Epithelial cell of proximal tubule (primary cell): ENCODE results near the gene UHRF1. TPM values are rescaled to one million over a fixed set of nuclear protein-coding genes. Genes with fewer than 3 reads are reported as not detected.
A peak's percentile ranks its signal among the peaks of the same experiment; 100 is the strongest.

Experiments used
- DNase-seq: peaks from one replicate; pipeline ENCODE4 v3.0.0-alpha.2; 2011; ENCODE audit warnings: low read depth
- H3K4me3 ChIP-seq: 2 replicates; pipeline ENCODE4 v1.5.1; 2011; ENCODE audit warnings: low read depth, mild to moderate bottlenecking, low read length
- total RNA-seq: library from RNA; depleted of rRNA; stranded (reverse); fragments of >200 nt; gene quantifications from 2 replicates; pipeline ENCODE4 v1.2.3, GENCODE V29; 2015
- TF ChIP-seq, protein P1 (sequence below): conservative IDR thresholded peaks from 2 replicates; pipeline ENCODE4 v1.5.1; 2012; ENCODE audit warnings: low read depth, mild to moderate bottlenecking, low read length

UHRF1 gene
- 81.5 and 191 TPM in 2 replicates for total RNA-seq

GRCh38 chr19:4909156-4909896 is at the start of gene UHRF1:
Gene UHRF1 (plus strand): TSS chr19:4909501. CDS start chr19:4910886, 1,385 bp downstream.
- DNase-seq: no peak
- TF ChIP-seq, protein P1, sequence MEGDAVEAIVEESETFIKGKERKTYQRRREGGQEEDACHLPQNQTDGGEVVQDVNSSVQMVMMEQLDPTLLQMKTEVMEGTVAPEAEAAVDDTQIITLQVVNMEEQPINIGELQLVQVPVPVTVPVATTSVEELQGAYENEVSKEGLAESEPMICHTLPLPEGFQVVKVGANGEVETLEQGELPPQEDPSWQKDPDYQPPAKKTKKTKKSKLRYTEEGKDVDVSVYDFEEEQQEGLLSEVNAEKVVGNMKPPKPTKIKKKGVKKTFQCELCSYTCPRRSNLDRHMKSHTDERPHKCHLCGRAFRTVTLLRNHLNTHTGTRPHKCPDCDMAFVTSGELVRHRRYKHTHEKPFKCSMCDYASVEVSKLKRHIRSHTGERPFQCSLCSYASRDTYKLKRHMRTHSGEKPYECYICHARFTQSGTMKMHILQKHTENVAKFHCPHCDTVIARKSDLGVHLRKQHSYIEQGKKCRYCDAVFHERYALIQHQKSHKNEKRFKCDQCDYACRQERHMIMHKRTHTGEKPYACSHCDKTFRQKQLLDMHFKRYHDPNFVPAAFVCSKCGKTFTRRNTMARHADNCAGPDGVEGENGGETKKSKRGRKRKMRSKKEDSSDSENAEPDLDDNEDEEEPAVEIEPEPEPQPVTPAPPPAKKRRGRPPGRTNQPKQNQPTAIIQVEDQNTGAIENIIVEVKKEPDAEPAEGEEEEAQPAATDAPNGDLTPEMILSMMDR: no peak

DNA sequence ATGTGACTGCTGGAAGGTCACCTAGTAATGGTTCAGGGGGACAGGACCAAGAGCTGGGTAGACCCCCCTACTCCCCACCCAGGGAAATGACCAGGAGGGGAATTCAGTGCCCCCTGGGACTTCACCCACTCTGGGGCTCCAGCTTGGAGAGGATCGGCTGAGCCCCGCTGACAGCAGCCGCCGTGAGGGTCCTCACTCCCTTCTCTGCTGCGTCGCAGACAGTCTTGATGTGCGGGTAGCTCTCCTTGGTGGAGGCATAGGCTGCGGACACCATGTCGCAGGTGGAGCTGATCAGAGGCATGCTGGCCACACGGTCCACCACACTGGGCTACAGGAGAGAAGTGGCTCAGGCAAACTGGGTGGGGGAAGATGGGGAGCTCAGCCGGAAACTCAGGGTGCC is 49.6 kb upstream of the UHRF1 start:
- no peak for DNase-seq
- H3K4me3 ChIP-seq: no peak overlapping the region
- TF ChIP-seq, protein P1: no peak

More at GRCh38 chr19:4909156-4909896, at the start of gene UHRF1:
- H3K4me3 ChIP-seq: peak within 1 kb of the TSS; percentile 65

DNA sequence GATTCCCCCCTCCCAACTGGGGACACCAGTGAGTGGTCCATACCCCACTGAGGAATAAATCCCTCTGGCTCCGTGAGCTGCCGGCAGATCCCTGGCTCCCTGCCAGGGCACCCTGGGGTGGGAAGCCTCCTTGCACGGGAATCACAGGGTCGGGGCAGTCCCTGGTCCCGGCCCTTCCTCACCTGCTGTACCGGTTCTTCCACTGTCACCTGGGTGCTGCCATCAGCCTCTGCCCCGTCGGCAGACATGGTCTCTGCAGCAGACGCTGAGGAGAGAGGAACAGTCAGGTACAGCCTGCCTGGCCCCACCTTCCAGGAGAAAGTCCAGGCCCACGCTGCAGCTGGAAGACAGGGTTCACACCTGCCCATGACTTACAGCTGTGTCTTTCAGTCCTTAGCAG is 48.2 kb upstream of the UHRF1 start:
- no peak overlapping the region for H3K4me3 ChIP-seq
- DNase-seq: no peak
- TF ChIP-seq, protein P1: no peak

DNA sequence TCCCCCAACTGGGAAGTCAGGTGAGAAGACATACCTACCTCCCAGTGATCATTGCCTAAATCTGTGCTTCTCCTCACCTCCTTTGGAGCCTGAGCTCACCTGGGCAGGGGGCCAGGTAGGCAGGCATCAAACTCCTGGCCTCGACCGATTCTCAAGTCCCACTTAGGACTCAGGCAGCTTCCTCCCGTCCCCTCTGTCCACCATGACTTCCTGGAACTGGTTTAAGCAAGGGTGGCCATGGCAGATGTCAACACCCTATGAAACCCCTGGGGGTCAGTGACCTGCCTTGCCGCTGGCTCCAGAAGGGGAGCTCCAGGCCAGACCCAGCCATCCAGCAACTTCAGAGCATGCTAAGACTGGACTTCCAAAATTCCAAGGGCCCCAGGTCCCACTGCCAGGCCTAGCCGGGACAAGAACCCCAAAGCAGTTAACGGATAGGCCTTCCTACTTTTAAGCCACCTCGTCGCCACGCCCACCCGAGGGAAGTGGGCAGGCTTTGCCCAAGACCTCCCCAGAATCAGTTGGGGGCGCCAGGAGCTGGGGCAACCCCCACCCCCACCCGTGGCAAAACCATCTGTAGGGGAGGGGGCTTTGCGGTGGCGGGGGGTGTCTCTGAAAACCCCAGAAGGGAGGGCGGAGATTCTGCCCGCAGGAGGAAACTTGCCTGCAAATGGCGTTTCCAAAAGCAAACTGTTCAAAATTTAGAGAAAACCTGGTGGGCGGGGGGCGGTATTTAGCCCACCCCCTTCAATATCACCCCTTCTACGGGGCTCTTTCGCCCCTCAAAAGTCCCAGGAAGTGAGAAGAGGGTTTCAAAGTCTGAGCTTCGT is 42.5 kb upstream of the UHRF1 start:
- H3K4me3 ChIP-seq: peak overlapping the region; percentile 83
- TF ChIP-seq, protein P1: no peak
- no peak for DNase-seq

GRCh38 chr19:4867534-4868285 is 41.6 kb upstream of the UHRF1 start, which contains the start of gene PLIN3:
Gene PLIN3 (minus strand): TSS chr19:4867667. CDS start chr19:4861394, 6,273 bp downstream.
- H3K4me3 ChIP-seq: peak within 1 kb of the TSS; percentile 83
- DNase-seq: no peak
- TF ChIP-seq, protein P1: no peak

- no peak overlapping the region for H3K4me3 ChIP-seq
- TF ChIP-seq, protein P1: no peak
- DNase-seq: no peak
Observed at GRCh38 chr19:4868286-4868834, 40.9 kb upstream of the UHRF1 start.
